ENCODE data around the gene ATRN.
"Not testable (repeated sequence)": the region's sequence is repeated elsewhere in the genome, so short reads cannot be mapped to it uniquely, and the experiment has no call there.

Gene ATRN

DNA sequence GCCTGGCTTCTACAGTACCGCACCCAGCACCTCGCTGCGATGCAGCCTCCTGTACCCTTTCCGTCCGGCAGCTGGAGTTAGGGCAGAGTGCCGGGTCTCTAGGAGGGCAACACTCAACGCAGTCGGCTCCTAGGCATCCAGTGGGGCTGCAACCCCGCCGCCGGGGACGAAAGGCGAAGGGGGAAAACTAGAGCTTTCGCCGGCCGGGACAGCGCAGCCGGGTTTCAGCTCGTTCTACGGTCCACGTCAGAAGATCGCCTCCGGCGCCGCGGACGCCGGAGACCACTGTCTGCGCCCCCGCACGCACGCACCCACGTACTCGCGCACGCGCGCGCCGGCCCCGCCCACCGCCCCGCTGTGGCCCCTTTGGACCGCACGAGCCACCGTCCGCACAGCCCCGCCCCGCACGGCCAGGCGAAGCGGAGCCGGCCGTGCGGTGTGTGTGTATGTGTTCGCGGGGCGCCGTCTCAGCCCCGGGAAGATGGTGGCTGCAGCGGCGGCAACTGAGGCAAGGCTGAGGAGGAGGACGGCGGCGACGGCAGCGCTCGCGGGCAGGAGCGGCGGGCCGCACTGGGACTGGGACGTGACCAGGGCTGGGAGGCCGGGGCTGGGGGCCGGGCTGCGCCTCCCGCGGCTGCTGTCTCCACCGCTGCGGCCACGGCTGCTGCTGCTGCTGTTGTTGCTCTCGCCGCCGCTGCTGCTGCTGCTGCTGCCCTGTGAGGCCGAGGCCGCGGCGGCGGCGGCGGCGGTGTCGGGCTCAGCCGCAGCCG, at the start of gene ATRN:
Gene ATRN (plus strand): TSS at position 392 of the 770 bp plus-strand sequence. CDS start 90 bp downstream, at position 482.
- DNase-seq, result peak; percentile 93

DNA sequence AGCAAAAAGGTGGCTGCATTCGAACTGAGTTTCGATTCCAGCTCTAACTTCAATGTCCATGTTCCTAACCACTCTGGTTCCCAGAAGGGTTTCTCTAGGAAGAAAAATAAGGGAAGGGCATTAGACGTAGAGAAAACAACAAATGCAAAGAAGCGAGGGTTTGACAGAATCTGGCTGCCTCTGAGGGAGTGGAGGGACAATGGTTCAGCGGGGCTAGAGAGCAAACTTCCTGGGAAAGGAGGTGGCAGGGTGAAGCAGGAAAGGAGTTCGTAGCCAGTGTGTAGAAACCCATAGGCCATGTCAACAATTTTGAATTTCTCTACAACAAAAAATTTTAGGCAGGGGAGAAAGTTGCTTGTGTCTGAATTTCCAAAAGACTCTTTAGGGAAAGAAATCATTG, 48.8 kb upstream of the ATRN start:
- no peak for DNase-seq

- DNase-seq, result no peak
Measured at GRCh38 chr20:3423126-3423525, 47.7 kb upstream of the ATRN start.

- not testable (repeated sequence) for DNase-seq
Measured at GRCh38 chr20:3426766-3427165, 44.1 kb upstream of the ATRN start.

DNA sequence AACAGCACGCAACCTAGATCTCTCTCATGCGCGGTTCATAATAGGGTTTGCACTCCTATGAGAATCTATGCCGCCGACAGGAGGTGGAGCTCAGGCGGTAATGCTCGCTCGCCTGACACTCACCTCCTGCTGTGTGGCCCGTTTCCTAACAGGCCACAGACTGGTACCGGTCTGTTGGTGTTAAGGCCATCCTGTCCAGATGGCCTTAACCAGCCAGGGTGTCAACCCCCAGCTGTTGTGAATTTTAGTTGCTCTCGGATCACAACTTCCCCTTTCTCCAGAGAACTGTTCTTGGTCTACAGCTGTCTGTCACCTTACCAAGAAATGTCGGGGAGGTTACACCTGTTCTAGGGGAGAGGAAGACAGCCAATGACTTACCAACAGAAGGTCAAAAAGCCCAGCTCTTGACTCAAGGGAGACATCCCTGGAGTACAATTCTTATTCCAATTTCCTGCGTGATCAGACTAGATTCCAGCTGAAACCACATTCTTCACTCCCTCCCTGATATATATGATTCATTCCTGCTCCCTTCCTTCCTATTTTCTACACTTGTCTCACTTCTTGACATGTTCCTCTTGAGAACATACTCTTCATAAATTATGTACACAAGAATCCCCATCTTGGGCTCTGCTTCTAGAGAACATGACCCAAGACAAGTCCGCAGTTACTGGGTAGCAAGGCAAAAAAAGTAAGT, 40.3 kb upstream of the ATRN start:
- DNase-seq, result no peak

DNA sequence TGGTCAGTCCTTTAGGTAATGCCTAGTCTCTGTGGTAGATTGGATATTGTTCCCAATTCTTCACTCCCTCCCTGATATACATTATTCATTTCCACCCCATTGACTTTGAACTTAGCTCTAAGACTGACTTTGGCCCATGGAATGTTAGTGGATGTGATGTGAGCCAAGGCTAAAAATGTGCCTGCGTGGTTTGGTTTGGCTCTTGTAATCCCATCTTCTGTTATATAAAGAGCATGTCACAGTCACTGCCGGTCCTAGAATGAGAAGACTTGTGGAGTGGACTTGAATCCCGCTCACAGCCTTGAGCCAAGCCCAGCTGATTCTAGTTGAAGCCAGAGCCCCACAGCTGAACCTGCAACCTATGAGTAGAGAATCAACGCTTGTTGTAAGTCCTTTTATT, 39.7 kb upstream of the ATRN start:
- DNase-seq, result no peak

- no peak for DNase-seq
Measured at GRCh38 chr20:3432844-3433243, 38.0 kb upstream of the ATRN start.

DNA sequence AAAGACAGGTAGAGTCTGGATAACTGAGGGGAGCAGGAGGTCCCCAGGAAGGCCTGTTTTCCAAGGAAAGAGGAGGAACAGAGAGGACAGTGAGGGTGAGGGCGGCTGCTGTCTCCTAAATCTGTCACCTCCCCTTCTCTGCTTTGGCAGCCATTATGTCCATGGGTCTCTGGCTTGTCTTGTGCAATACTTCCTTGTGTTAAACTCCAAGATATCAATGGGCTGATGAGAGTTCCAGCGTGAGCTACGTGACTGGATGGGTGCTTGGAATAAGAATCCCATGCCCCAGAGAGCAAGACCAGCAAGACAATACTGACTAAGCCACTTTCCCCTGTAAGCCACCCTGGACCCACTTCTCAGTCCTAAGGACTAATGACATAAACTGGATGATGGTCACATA, 37.1 kb upstream of the ATRN start:
- DNase-seq, result no peak

- DNase-seq, result no peak
Measured at GRCh38 chr20:3434232-3434631, 36.6 kb upstream of the ATRN start.

DNA sequence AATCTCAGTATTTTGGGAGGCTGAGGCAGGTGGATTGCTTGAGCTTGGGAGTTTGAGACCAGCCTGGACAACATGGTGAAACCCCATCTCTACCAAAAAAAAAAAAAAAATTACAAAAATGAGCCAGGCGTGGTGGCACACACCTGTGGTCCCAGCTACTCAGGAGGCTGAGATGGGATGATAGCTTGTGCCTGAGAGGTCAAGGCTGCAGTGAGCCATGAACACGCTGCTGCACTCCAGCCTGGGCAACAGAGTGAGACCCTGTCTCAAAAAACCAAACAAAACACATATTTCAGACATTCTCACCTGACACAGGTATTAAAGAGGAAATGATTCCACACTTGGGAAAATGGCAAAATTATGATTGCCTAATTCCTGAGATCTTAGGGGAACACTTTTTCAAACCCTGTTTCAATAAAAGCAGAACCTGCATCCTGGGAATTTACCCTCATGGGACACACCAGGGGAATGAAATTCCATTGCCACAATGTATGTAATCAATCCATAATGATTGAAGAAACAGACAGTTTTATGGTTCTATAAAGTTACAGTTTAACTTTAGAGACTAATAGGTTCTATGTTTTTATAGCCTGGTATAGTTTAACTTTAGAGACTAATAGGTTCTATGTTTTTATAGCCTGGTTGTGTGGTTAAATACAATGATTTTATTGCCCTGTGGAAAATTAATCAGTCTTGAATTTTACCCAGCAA, 33.8 kb upstream of the ATRN start:
- DNase-seq, result no peak

DNA sequence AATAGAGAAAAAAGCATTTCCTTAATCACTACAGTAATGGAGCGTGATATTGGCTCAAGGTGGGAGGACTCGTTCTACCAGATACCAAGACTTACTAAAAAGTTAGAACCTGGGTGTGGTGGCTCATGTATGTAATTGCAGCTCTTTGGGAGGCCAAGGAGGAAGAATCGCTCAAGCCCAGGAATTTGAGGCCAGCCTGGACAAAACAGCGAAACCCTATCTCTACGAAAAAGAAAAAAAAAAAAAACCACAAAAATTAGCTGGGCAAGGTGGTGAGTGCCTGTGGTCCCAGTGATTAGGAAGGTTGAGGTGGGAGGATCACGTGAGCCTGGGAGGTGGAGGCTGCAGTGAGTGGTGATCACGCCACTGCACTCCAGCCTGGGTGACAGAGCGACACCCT, 24.0 kb upstream of the ATRN start:
- DNase-seq, result no peak

DNA sequence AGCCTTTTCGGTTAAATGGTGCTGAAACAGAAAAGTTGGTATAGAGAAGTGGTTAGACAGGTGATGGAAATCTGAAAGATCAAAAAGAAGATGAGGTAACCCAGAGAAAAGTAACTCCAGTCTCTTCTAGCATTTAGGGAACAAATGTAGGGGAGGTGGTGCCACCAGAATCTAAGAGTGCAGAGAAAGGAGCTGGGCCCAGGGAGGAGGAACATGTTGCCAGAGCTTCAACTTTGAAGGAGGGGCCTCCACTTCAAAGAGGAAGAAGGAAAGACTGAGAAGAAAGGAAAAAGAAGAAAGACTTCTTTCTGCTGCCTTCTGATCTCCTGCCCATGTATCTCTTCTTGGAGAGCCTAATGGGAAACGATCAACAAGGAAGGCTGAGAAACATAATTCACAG, 23.5 kb upstream of the ATRN start:
- no peak for DNase-seq

- no peak for DNase-seq
Measured at GRCh38 chr20:3449319-3449718, 21.5 kb upstream of the ATRN start.

GRCh38 chr20:3452136-3452535, 18.7 kb upstream of the ATRN start:
- no peak for DNase-seq

DNA sequence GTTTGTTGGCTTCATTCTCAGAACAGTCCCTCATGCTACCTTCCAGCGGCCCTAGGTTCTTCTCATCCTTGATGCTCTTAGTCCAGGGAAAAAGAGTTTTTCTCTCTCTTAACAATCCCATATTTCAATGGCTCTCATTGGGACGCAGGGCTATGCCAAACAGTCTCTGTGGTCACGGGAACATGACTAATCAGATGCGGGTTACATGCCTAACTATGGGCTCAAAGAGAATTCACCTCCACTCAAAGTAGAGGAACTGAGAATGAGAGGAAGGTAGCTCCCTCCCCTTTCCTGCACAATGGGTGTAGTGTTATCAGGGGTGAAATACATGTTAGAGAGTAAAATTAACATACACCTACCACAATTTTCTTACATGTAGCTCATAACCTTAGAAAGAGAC, 18.1 kb upstream of the ATRN start:
- no peak for DNase-seq

- no peak for DNase-seq
Measured at GRCh38 chr20:3454831-3455230, 16.0 kb upstream of the ATRN start.

GRCh38 chr20:3456648-3457047, 14.2 kb upstream of the ATRN start:
- no peak for DNase-seq

GRCh38 chr20:3459881-3460307, 10.9 kb upstream of the ATRN start:
- no peak for DNase-seq

DNA sequence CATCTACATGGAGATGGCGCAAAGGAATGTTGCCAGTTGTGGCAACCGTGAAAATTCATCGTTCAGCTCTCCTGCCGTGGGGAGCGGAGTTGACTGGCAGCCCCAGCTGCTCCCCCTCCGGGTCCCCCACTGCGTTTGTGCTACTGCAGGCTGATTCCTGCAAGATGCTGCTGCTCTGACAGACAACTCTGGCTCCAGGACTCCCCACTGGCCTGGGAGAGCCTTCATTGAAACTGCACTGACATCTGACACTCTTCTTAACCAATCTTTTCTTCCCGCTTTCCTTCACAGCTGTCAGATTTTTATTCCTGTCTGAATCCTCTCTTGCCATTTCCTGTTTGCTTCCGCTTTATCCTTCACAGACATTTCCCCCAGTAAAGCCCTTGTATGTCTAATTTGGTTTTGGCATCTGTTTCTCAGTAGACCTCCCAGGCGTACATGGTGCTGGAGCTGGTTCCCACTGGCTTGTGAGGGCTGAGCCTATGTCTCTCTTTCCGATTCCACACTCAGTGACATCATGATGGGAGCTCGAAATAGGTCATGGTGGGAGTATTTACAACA, 9.5 kb upstream of the ATRN start:
- no peak for DNase-seq

- DNase-seq, result no peak
Measured at GRCh38 chr20:3461911-3462677, 8.7 kb upstream of the ATRN start.

- DNase-seq, result no peak
Measured at GRCh38 chr20:3464166-3464565, 6.7 kb upstream of the ATRN start.

DNA sequence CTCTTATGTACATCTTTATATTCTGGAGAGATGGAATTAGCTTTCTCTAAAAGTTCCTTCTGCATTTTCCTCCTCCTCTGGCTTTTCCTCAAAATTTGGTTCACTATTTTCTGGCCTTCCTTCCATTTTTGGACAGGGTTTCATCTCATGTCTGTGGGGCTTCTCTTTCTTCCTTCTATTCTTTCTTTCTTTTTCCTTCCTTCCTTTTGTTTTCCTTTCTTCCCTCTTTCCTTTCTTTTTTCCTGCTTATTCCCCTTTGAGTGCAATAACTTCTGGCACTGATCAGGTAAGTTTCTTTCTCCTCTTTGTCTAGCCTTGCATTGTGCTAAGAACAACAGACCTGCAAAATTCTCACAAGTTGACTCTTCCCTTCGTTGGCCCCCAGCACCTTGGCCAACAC, 5.5 kb upstream of the ATRN start:
- DNase-seq, result no peak

DNA sequence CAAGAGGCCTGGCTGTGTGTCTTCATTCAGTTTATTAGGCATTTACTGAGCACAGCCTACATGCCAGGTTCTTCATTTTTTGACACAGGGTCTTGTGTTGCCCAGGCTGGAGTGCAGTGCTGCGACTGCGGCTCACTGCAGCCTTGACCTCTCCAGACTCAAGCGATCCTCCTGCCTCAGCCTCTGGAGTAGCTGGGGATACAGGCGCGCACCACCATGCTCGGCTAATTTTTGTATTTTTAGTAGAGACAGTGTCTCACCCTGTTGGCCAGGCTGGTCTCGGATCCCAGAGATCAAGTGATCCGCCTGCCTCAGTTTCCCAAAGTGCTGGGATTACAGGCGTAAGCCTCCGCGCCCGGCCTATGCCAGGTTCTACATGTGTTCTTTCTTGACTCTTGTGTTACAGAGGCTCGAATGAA, 601 bp upstream of the ATRN start:
- DNase-seq, result peak; percentile 37
